ENCODE measurements around the gene SYT7.

Gene SYT7

DNA sequence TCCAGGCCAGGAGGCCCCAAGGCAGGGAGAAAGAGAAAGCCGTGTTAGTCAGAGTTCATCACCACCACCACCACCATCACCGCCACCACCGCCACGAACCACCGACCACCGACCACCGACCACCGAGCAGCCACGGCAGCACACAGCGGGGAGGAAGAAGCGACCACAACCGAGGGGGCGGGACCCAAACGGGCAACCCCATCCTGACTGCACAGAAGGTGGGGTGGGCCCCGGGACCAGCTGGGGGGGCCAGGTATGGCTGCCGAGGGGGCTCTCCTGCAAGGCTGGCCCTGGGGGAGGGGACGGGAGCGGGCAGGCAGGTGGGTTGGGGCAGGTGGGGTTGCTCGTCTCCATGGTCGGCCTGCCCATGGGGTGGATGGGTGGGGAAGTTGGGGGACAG is 34.2 kb downstream of the SYT7 start:
- no peaks in the 10 kb centered on the region for H3K27me3 ChIP-seq (ENCODE audit: control insufficient read depth, insufficient read depth, low read length)
- no peak overlapping the region for H3K9ac ChIP-seq (ENCODE audit: low read depth, low read length)
- no peaks in the 10 kb centered on the region for H3K9me3 ChIP-seq (ENCODE audit: control insufficient read depth, insufficient read depth, low read length)
- H3K4me1 ChIP-seq (ENCODE audit: control insufficient read depth, insufficient read depth, low read length), result peaks cover 3% of the 10 kb centered on the region
- H3K36me3 ChIP-seq (ENCODE audit: control insufficient read depth, insufficient read depth, low read length), result no peaks in the 10 kb centered on the region
- H3K4me3 ChIP-seq (ENCODE audit: low read depth, low read length), result no peak overlapping the region

DNA sequence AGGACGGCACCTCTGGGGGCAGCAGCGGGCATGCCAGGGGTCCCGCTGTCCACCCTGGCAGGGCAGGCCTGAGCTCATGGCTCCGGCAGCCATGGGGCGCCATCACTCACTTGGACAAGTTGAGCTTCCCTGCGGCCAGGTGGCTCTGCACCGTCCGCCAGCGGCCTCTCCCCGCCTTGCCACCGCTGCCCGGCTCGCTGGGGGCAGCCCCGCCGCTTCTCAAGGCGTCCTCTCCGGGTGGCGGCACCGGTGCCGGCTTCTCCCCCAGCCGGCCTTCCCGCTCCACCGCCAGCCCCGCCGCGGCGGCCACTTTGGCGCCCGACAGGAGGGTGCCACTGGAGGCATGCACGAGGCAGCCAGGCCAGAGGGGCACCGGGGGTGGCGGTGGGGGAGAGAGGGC is 35.0 kb downstream of the SYT7 start:
- H3K27me3 ChIP-seq (ENCODE audit: control insufficient read depth, insufficient read depth, low read length), result no peaks in the 10 kb centered on the region
- peaks cover 3% of the 10 kb centered on the region for H3K4me1 ChIP-seq (ENCODE audit: control insufficient read depth, insufficient read depth, low read length)
- H3K4me3 ChIP-seq (ENCODE audit: low read depth, low read length), result no peak overlapping the region
- no peak overlapping the region for H3K9ac ChIP-seq (ENCODE audit: low read depth, low read length)
- no peaks in the 10 kb centered on the region for H3K9me3 ChIP-seq (ENCODE audit: control insufficient read depth, insufficient read depth, low read length)
- H3K36me3 ChIP-seq (ENCODE audit: control insufficient read depth, insufficient read depth, low read length), result no peaks in the 10 kb centered on the region

DNA sequence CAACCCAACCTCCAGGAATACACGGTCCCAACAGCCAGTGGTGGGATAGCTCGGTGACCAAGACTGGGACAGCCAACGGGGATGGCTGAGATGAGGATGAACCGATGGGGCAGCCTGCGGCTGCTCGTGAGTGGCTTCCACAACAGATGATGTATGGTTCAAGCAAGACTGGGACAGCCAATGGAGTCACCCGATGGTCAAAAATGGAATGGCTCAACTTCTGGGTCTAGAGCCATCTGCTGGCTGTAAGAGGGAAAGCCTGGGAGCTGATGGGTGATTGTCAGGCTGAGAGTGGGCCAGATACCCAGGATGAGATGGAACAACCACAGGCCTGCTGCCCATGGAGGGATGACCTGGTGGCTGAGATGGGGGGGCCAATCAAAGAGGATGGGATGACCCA is 35.5 kb downstream of the SYT7 start:
- Histone ChIP-seq H3K4me1 (ENCODE audit: control insufficient read depth, insufficient read depth, low read length) (peaks cover 3% of the 10 kb centered on the region), H3K27me3 (ENCODE audit: control insufficient read depth, insufficient read depth, low read length) (no peaks in the 10 kb centered on the region), H3K4me3 (ENCODE audit: low read depth, low read length) (no peak overlapping the region), H3K9me3 (ENCODE audit: control insufficient read depth, insufficient read depth, low read length) (no peaks in the 10 kb centered on the region), H3K36me3 (ENCODE audit: control insufficient read depth, insufficient read depth, low read length) (no peaks in the 10 kb centered on the region), H3K9ac (ENCODE audit: low read depth, low read length) (no peak overlapping the region)

DNA sequence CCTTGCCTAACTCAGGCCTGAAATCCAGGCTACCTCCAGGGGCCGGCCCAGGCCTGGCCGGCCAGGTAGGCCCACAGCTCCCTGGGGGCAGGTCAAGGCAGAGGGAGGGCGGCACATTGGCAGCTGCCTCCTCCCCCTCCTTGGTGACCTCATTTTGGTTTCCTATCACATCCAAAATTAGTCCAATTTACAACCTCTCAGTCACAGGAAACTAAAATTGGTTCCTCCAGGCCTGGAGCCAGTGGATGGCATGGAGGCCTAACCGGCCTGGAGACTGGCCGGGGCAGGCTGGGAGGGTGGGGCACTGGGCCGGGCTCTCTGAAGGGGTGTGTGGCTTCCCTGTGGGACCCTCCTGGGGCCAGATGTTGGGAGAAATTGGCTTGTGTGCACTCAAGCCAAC is 36.4 kb downstream of the SYT7 start:
- no peak overlapping the region for H3K4me3 ChIP-seq (ENCODE audit: low read depth, low read length)

DNA sequence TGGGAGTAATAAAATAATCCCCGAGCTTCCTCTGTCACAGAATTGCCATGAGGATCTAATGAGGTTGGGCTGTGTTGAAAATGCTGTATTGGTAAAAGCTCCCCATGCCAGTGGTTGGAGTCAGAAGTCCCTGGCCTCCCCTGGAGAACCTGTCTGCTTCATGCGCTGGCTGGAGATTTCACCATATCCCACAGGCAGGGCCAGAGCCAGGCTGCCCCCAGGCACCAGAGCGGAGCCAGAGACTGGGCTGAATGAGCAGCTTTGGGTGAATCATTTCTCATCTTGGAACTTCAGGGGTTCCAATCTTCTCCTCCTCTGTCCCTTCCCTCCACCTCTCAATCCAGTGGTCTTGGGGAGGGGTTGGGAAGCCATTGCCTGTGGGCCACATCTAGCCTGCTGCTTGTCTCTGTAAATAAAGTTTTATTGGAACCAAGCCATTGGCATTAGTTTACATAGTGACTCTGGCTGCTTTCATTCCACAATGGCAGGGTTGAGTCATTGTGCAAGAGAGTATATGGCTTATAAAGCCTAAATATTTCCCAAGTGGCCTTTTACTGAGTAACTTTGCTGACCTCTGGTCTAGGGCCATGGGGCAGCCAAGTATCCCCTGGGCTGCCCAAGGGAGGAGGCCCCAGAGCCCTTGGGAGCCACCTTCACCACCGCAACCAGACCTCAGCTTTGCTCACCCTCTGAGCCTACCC is 37.1 kb downstream of the SYT7 start:
- no peaks in the 10 kb centered on the region for H3K27me3 ChIP-seq (ENCODE audit: control insufficient read depth, insufficient read depth, low read length)
- H3K4me3 ChIP-seq (ENCODE audit: low read depth, low read length), result no peak overlapping the region
- H3K36me3 ChIP-seq (ENCODE audit: control insufficient read depth, insufficient read depth, low read length), result no peaks in the 10 kb centered on the region
- peaks cover 3% of the 10 kb centered on the region for H3K4me1 ChIP-seq (ENCODE audit: control insufficient read depth, insufficient read depth, low read length)
- no peak overlapping the region for H3K9ac ChIP-seq (ENCODE audit: low read depth, low read length)
- H3K9me3 ChIP-seq (ENCODE audit: control insufficient read depth, insufficient read depth, low read length), result no peaks in the 10 kb centered on the region

More for the DNA sequence above, 36.4 kb downstream of the SYT7 start:
- Histone ChIP-seq H3K4me1 (ENCODE audit: control insufficient read depth, insufficient read depth, low read length) (peaks cover 3% of the 10 kb centered on the region), H3K9ac (ENCODE audit: low read depth, low read length) (no peak overlapping the region), H3K27me3 (ENCODE audit: control insufficient read depth, insufficient read depth, low read length) (no peaks in the 10 kb centered on the region), H3K9me3 (ENCODE audit: control insufficient read depth, insufficient read depth, low read length) (no peaks in the 10 kb centered on the region), H3K36me3 (ENCODE audit: control insufficient read depth, insufficient read depth, low read length) (no peaks in the 10 kb centered on the region)

DNA sequence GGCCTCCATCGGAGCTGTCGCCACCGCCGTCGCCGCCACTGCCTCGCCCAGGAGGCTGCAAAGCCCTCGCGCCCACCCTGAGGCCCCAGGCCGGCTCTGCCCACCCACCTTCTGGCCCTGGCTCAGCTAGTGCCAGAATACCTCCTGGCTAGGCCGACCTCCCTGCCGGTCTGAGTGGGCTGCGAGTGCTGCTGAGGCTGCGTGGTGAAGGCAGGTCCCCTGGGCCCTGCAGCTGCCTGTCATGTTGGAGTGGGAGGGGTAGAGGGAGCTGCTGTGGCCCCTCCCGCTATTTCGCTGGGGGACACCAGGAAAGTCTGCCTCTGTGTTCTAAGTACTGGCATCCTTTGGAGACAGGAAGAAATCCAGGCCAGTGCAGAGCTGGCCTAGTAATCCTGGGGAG is 38.2 kb downstream of the SYT7 start:
- Histone ChIP-seq H3K4me3 (ENCODE audit: low read depth, low read length) (no peak overlapping the region), H3K9ac (ENCODE audit: low read depth, low read length) (no peak overlapping the region), H3K36me3 (ENCODE audit: control insufficient read depth, insufficient read depth, low read length) (no peaks in the 10 kb centered on the region), H3K9me3 (ENCODE audit: control insufficient read depth, insufficient read depth, low read length) (no peaks in the 10 kb centered on the region), H3K27me3 (ENCODE audit: control insufficient read depth, insufficient read depth, low read length) (no peaks in the 10 kb centered on the region), H3K4me1 (ENCODE audit: control insufficient read depth, insufficient read depth, low read length) (peaks cover 3% of the 10 kb centered on the region)

DNA sequence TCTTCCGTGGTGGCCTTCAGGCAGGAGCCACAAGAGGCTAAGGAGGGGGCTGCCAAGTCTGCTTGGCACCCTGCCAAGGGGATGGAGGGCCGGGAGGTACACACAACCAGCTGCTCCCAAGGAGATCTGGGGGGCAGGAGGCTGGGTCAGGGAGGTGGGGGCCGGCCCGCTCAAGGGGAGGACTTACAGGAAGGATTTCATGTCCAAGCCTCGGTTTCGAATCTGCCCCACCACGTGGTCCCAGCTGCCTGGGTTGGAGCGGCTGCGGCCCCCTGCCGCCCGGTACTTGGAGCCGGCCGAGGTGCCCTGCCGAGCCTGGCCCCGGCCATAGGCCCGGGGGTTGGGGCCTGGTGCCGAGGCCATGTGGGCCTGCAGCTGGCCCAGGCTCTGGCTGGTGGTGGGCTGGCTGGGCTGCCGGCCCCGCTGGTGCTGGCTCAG is 38.8 kb downstream of the SYT7 start:
- peak overlapping the region; percentile 24 for H3K9ac ChIP-seq (ENCODE audit: low read depth, low read length)
- H3K36me3 ChIP-seq (ENCODE audit: control insufficient read depth, insufficient read depth, low read length), result no peaks in the 10 kb centered on the region
- no peaks in the 10 kb centered on the region for H3K9me3 ChIP-seq (ENCODE audit: control insufficient read depth, insufficient read depth, low read length)
- H3K4me3 ChIP-seq (ENCODE audit: low read depth, low read length), result no peak overlapping the region
- H3K4me1 ChIP-seq (ENCODE audit: control insufficient read depth, insufficient read depth, low read length), result peaks cover 3% of the 10 kb centered on the region
- no peaks in the 10 kb centered on the region for H3K27me3 ChIP-seq (ENCODE audit: control insufficient read depth, insufficient read depth, low read length)

DNA sequence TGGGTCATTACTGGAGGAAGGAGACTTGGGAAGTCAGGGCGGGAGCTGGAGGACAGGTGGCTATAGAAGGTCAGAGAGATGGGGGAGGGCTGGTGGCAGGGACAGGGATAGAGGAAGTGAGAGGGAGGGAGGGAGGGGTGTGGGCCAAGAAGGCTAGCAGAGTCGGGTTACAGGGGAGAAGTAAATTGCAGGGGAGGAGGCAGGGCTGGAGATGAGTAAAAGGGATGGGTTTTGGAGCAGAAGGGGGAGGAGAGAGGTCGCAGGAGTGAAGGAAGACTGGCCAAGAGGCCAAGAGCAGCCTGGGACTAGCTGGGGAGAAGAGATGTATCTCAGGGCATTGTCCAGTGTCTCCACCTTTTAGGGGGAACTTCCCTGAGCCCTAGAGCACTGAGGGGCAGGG is 39.3 kb downstream of the SYT7 start:
- Histone ChIP-seq H3K4me3 (ENCODE audit: low read depth, low read length) (no peak overlapping the region), H3K27me3 (ENCODE audit: control insufficient read depth, insufficient read depth, low read length) (no peaks in the 10 kb centered on the region), H3K4me1 (ENCODE audit: control insufficient read depth, insufficient read depth, low read length) (peaks cover 3% of the 10 kb centered on the region), H3K9ac (ENCODE audit: low read depth, low read length) (peak overlapping the region; percentile 24), H3K36me3 (ENCODE audit: control insufficient read depth, insufficient read depth, low read length) (no peaks in the 10 kb centered on the region), H3K9me3 (ENCODE audit: control insufficient read depth, insufficient read depth, low read length) (no peaks in the 10 kb centered on the region)

DNA sequence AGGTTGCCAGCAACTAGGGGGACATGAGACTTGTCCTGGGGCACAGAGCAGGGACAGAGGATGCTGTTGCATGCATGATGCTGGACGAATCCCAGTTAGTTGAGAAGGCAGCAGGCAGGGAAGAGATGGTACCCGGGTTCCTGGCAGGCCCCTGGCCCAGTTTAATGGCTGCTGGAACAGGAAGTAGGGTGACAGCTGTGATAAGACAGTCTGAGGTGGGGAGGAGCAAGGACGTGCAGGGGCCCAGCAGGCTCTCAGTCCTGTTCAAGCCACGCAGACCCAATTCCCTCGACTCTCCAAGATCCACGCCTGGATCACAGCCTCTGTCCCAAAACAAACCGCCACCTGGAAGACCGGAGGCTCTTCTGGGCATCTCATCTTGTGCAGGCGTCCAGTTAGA is 40.3 kb downstream of the SYT7 start:
- Histone ChIP-seq H3K4me3 (ENCODE audit: low read depth, low read length) (no peak overlapping the region), H3K4me1 (ENCODE audit: control insufficient read depth, insufficient read depth, low read length) (peaks cover 3% of the 10 kb centered on the region), H3K27me3 (ENCODE audit: control insufficient read depth, insufficient read depth, low read length) (no peaks in the 10 kb centered on the region), H3K9me3 (ENCODE audit: control insufficient read depth, insufficient read depth, low read length) (no peaks in the 10 kb centered on the region), H3K9ac (ENCODE audit: low read depth, low read length) (no peak overlapping the region), H3K36me3 (ENCODE audit: control insufficient read depth, insufficient read depth, low read length) (no peaks in the 10 kb centered on the region)

DNA sequence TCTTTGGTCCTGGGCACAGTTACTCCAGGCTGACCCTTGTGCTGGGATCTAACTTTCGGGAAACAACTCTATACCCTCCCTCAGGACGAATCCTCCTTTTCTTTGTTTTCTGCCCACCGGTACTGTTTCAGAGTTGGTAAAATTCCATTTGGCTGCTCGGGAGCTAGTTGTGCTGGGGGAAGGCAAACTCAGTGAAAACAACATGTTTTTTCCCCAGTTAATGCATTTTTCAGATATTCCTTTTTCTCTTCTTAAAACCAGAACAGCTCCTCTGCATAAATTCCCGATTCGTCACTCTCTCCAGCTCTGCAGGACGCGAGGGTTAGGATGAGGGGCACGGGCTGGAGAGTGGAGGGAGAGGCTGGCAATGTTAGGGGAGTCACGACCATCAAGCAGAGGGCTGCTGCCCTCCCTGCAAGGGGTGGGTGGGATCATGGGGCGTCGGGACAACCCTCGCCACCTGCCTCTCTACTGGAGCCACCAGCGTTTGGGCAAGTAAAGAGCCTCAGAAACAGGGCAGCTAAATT is 41.0 kb downstream of the SYT7 start:
- Histone ChIP-seq H3K36me3 (ENCODE audit: control insufficient read depth, insufficient read depth, low read length) (no peaks in the 10 kb centered on the region), H3K4me1 (ENCODE audit: control insufficient read depth, insufficient read depth, low read length) (peaks cover 3% of the 10 kb centered on the region)

DNA sequence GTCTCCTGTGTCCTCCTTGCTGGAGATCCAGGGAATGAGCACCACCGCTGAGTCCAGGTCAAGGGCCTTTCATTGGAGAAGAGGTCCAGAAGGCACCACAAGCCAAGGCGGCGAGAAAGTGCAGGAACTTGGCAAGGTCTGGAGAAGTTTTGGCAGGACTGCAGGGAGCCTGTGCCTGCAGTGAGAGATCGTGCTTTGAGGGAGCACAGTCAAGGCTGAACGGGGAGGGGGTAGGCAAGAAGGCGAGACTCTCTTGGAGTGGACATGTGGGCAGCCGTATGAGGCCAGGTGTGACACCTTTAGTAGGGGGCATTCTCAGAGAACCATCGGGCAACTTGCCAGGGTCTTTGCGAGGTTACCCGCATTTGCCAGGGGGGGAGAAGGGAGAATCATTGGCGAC is 41.9 kb downstream of the SYT7 start:
- H3K9me3 ChIP-seq (ENCODE audit: control insufficient read depth, insufficient read depth, low read length), result no peaks in the 10 kb centered on the region
- no peak overlapping the region for H3K9ac ChIP-seq (ENCODE audit: low read depth, low read length)
- no peak overlapping the region for H3K4me3 ChIP-seq (ENCODE audit: low read depth, low read length)
- no peaks in the 10 kb centered on the region for H3K36me3 ChIP-seq (ENCODE audit: control insufficient read depth, insufficient read depth, low read length)
- peaks cover 3% of the 10 kb centered on the region for H3K4me1 ChIP-seq (ENCODE audit: control insufficient read depth, insufficient read depth, low read length)
- no peaks in the 10 kb centered on the region for H3K27me3 ChIP-seq (ENCODE audit: control insufficient read depth, insufficient read depth, low read length)

More for the DNA sequence above, 41.0 kb downstream of the SYT7 start:
- no peak overlapping the region for H3K9ac ChIP-seq (ENCODE audit: low read depth, low read length)
- no peak overlapping the region for H3K4me3 ChIP-seq (ENCODE audit: low read depth, low read length)
- H3K9me3 ChIP-seq (ENCODE audit: control insufficient read depth, insufficient read depth, low read length), result no peaks in the 10 kb centered on the region
- no peaks in the 10 kb centered on the region for H3K27me3 ChIP-seq (ENCODE audit: control insufficient read depth, insufficient read depth, low read length)

DNA sequence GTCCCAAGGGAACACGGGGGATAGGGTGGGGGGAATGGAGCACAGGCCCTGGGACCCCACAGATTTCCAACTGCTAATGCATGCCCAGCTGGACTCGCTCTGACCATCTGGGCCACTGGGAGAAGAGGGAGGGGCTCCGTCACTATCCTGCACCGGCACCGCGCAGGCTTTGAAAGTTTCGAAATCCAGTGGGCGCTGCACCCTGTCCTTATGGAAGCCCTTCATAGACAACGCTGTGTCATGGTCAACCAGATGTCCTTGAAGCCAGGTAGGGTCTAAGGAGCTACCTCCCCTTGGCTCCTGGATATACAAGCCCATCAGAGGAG is 42.3 kb downstream of the SYT7 start:
- no peaks in the 10 kb centered on the region for H3K36me3 ChIP-seq (ENCODE audit: control insufficient read depth, insufficient read depth, low read length)
- H3K9me3 ChIP-seq (ENCODE audit: control insufficient read depth, insufficient read depth, low read length), result no peaks in the 10 kb centered on the region
- H3K9ac ChIP-seq (ENCODE audit: low read depth, low read length), result no peak overlapping the region
- no peak overlapping the region for H3K4me3 ChIP-seq (ENCODE audit: low read depth, low read length)
- H3K4me1 ChIP-seq (ENCODE audit: control insufficient read depth, insufficient read depth, low read length), result peaks cover 3% of the 10 kb centered on the region
- no peaks in the 10 kb centered on the region for H3K27me3 ChIP-seq (ENCODE audit: control insufficient read depth, insufficient read depth, low read length)

Measured in iPS-15b (cell line).